Endodermal cell (in vitro differentiated cells): ENCODE results near the gene RAB3D. TPM values are rescaled to one million over a fixed set of nuclear protein-coding genes. Genes with fewer than 3 reads are reported as not detected.
"Not testable (repeated sequence)": the region's sequence is repeated elsewhere in the genome, so short reads cannot be mapped to it uniquely, and the experiment has no call there.

Experiments used
- DNase-seq: peaks from one replicate; pipeline ENCODE4 v3.0.0-alpha.2; 2017
- H3K27ac ChIP-seq: 2 replicates; pipeline ENCODE4 v1.5.1; 2013; ENCODE audit warnings: mild to moderate bottlenecking, low read depth, low read length, moderate library complexity
- H3K27me3 ChIP-seq: 2 replicates; pipeline ENCODE4 v1.6.1; 2013; ENCODE audit warnings: mild to moderate bottlenecking, low read length, moderate library complexity; ENCODE audit not compliant: insufficient read depth, control insufficient read depth, poor library complexity, severe bottlenecking
- H3K36me3 ChIP-seq: 2 replicates; pipeline ENCODE4 v1.7.0; 2013; ENCODE audit warnings: mild to moderate bottlenecking, low read length, moderate library complexity; ENCODE audit not compliant: control insufficient read depth, insufficient read depth
- H3K4me1 ChIP-seq: one replicate; pipeline ENCODE4 v1.7.0; 2013; ENCODE audit warnings: low read length; ENCODE audit not compliant: control insufficient read depth, insufficient read depth
- H3K4me3 ChIP-seq: 2 replicates; pipeline ENCODE4 v1.5.1; 2013; ENCODE audit warnings: mild to moderate bottlenecking, low read length, moderate library complexity
- H3K9ac ChIP-seq: 2 replicates; pipeline ENCODE4 v1.6.1; 2013; ENCODE audit warnings: mild to moderate bottlenecking, low read length, moderate library complexity; ENCODE audit not compliant: poor library complexity, severe bottlenecking; ENCODE audit errors: extremely low read depth
- H3K9me3 ChIP-seq: 2 replicates; pipeline ENCODE4 v1.6.1; 2013; ENCODE audit warnings: mild to moderate bottlenecking, low read length, moderate library complexity; ENCODE audit not compliant: control insufficient read depth
- H3K27ac Mint-ChIP-seq: 2 replicates; pipeline ENCODE4 v1.8.0; 2020; ENCODE audit warnings: mixed read lengths
- H3K27me3 Mint-ChIP-seq: 2 replicates; pipeline ENCODE4 v1.8.0; 2021; ENCODE audit warnings: mild to moderate bottlenecking, mixed read lengths; ENCODE audit not compliant: insufficient read depth
- H3K36me3 Mint-ChIP-seq: 2 replicates; pipeline ENCODE4 v1.8.0; 2020; ENCODE audit warnings: low read depth, mixed read lengths
- H3K4me1 Mint-ChIP-seq: 2 replicates; pipeline ENCODE4 v1.8.0; 2020; ENCODE audit warnings: mixed read lengths
- H3K4me3 Mint-ChIP-seq: 2 replicates; pipeline ENCODE4 v1.8.0; 2020; ENCODE audit warnings: mild to moderate bottlenecking, moderate library complexity, mixed read lengths
- H3K9me3 Mint-ChIP-seq: 2 replicates; pipeline ENCODE4 v1.8.0; 2020; ENCODE audit warnings: mild to moderate bottlenecking, mixed read lengths
- CTCF ChIP-seq: fragments of 200-600 bp; sonication (generic); conservative IDR thresholded peaks from 2 replicates; pipeline ENCODE4 v1.5.0; 2021; ENCODE audit warnings: antibody characterized with exemption, mild to moderate bottlenecking
- WGBS, 2 experiments: methylation state at CpG; one replicate each; pipeline versions ENCODE4 v1.1.5 to v1.1.7; 2013; ENCODE audit warnings: missing lambda C conversion rate in 2 of 2, mixed read lengths in 1 of 2; ENCODE audit not compliant: insufficient coverage in 1 of 2, insufficient read length in 1 of 2; 5-methylcytosine and 5-hydroxymethylcytosine counted together
- total RNA-seq, 2 donors: library from RNA; stranded (reverse); fragmentation: NEBNext Ultra II Directional in 1 of 2; extraction: Animal tissue kit (Norgen Biotek cat#: 25700) in 1 of 2; gene quantifications; 2 replicates in 1 of 2; 3 replicates in 1 of 2; pipeline ENCODE4 v1.2.1, GENCODE V29; 2021

Gene RAB3D
- total RNA-seq, 2 donors from 2014 or later: 37.2 to 43.2 TPM

DNA sequence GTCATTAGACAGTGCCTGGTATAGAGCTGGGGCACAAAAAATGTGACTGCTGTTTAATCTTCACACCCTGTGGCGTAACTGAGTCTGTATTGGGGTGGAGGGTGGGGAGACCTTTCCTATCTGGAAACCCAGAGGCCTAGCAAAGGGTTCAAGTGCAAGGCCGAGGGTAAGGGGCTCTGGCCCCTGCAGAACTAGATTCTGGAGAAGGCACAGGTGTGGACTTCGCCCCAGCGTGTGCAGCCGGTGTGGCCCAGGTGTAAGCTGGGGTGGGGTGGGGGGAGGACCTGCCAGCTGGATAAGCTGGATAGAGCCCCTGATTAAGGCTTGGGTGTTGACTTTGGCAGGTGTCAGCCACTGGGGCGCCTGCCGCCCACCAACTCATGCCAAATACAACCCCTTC is 1.3 kb downstream of the RAB3D start:
- Mint-ChIP-seq H3K4me3 (peak overlapping the region; percentile 71), H3K4me1 (peaks cover 5% of the 10 kb centered on the region), H3K27ac (no peak overlapping the region), H3K27me3 (no peaks in the 10 kb centered on the region), H3K9me3 (peaks cover 2% of the 10 kb centered on the region), H3K36me3 (peaks cover 45% of the 10 kb centered on the region)
- H3K27me3 ChIP-seq: no peaks in the 10 kb centered on the region
- WGBS, 2 experiments: 92% methylated on average over 7 of the region's 7 CpGs; no CpG with 5 or more reads in 1 of the 2 experiments
- peaks cover 36% of the 10 kb centered on the region for H3K36me3 ChIP-seq
- TF ChIP-seq CTCF: no peak
- no peak overlapping the region for H3K9ac ChIP-seq
- H3K27ac ChIP-seq: no peak overlapping the region
- peak overlapping the region; percentile 85 for H3K4me3 ChIP-seq
- DNase-seq: no peak
- peaks cover 5% of the 10 kb centered on the region for H3K4me1 ChIP-seq
- H3K9me3 ChIP-seq: no peaks in the 10 kb centered on the region

GRCh38 chr19:11337080-11337479 is 2.4 kb downstream of the RAB3D start:
- no peaks in the 10 kb centered on the region for H3K9me3 ChIP-seq
- Mint-ChIP-seq H3K27me3 (no peaks in the 10 kb centered on the region), H3K4me3 (no peak overlapping the region), H3K36me3 (peaks cover 49% of the 10 kb centered on the region), H3K9me3 (peaks cover 2% of the 10 kb centered on the region), H3K4me1 (peaks cover 5% of the 10 kb centered on the region), H3K27ac (no peak overlapping the region)
- TF ChIP-seq CTCF: no peak
- H3K36me3 ChIP-seq: peaks cover 46% of the 10 kb centered on the region
- DNase-seq: no peak
- H3K9ac ChIP-seq: no peak overlapping the region
- WGBS, 2 experiments: 96% methylated on average over 5 to 14 of the region's 14 CpGs
- no peak overlapping the region for H3K4me3 ChIP-seq
- H3K27ac ChIP-seq: no peak overlapping the region
- peaks cover 5% of the 10 kb centered on the region for H3K4me1 ChIP-seq
- no peaks in the 10 kb centered on the region for H3K27me3 ChIP-seq

DNA sequence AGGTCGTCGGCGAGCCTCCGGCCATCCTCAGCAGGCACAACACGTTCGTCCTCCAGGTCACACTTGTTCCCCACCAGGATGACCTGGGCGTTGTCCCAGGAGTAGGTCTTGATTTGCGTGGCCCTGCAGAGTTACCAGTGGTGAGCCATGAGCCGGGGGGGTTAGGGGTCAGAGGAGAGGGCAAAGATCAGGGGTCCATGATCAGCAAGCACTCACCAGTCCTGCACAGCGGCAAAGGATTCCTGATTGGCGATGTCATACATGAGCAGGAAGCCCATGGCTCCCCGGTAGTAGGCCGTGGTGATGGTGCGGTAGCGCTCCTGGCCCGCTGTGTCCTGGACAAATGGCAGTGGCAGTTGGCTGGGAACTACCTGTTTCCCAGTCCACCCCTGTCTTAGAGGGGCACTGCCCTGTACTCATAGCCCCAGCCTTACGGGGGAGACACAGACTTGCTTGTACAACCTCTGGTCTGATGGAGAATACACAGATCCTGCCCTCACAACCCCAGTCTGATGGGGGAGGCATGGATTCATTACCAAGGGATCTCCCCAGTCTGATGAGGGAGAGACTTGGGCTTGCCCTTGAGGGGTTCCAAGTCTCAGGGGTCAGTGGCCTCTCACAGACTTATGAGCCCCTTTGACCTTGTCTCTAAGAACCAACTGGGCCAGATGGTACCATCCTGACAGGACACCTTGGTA is 3.9 kb downstream of the RAB3D start:
- H3K9ac ChIP-seq: no peak overlapping the region
- Mint-ChIP-seq H3K27me3 (no peaks in the 10 kb centered on the region), H3K36me3 (peaks cover 50% of the 10 kb centered on the region), H3K9me3 (peaks cover 2% of the 10 kb centered on the region), H3K27ac (no peak overlapping the region), H3K4me3 (no peak overlapping the region), H3K4me1 (peaks cover 5% of the 10 kb centered on the region)
- no peaks in the 10 kb centered on the region for H3K27me3 ChIP-seq
- H3K4me3 ChIP-seq: no peak overlapping the region
- peaks cover 5% of the 10 kb centered on the region for H3K4me1 ChIP-seq
- H3K27ac ChIP-seq: no peak overlapping the region
- 96 to 98% methylated on average over 17 of the region's 17 CpGs for WGBS, 2 experiments
- H3K36me3 ChIP-seq: peaks cover 41% of the 10 kb centered on the region
- DNase-seq: no peak
- H3K9me3 ChIP-seq: no peaks in the 10 kb centered on the region
- no peak for TF ChIP-seq CTCF

DNA sequence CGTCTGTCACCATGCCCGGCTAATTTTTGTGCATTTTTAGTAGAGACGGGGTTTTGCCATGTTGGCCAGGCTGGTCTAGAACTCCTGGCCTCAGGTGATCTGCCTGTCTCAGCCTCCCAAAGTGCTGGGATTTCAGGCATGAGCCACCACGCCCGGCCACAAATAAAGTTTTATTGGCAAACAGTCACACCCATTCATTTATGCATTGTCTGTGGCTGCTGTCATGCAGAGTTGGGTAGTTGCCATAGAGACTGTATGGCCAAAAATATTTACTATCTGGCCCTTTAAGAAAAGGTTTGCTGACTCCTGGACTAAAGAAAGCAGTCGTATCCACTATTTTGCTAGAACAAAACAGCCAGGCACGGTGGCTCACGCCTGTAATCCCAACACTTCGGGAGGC is 5.6 kb downstream of the RAB3D start:
- H3K27me3 ChIP-seq, H3K4me3 ChIP-seq, H3K9ac ChIP-seq, H3K27ac Mint-ChIP-seq, H3K27ac ChIP-seq, H3K9me3 Mint-ChIP-seq, H3K4me3 Mint-ChIP-seq, H3K9me3 ChIP-seq, H3K4me1 ChIP-seq, DNase-seq, H3K4me1 Mint-ChIP-seq, H3K27me3 Mint-ChIP-seq: not testable (repeated sequence)
- H3K36me3 Mint-ChIP-seq: peaks cover 60% of the 10 kb centered on the region
- WGBS, 2 experiments: 87 to 95% methylated on average over 9 of the region's 9 CpGs
- peaks cover 48% of the 10 kb centered on the region for H3K36me3 ChIP-seq
